Left lung (tissue), 10 donors: ENCODE data around the gene GCFC2. TPM values are rescaled to one million over a fixed set of nuclear protein-coding genes. Genes with fewer than 3 reads are reported as not detected.

Experiments
- ATAC-seq: fragments of 200-7000 bp; cut with Tn5 transposase; one replicate; pipeline ENCODE4 v1.9.1; 2020; ENCODE audit warnings: moderate library complexity
- DNase-seq, 4 donors: peaks; one replicate each; pipeline ENCODE4 v3.0.0-alpha.2; 2013 to 2020
- H3K27ac ChIP-seq, 2 donors: fragments of 200-600 bp; sonication (generic) in 1 of 2; one replicate each; pipeline versions ENCODE4 v1.5.0 to v1.8.0; 2020 to 2021
- H3K27me3 ChIP-seq, 2 donors: fragments of 200-600 bp; sonication (generic) in 1 of 2; one replicate each; pipeline versions ENCODE4 v1.5.0 to v1.8.0; 2020 to 2021
- H3K36me3 ChIP-seq, 2 donors: fragments of 200-600 bp; sonication (generic) in 1 of 2; one replicate each; pipeline versions ENCODE4 v1.5.0 to v1.8.0; 2020 to 2021
- H3K4me1 ChIP-seq, 2 donors: fragments of 200-600 bp; one replicate each; pipeline ENCODE4 v1.8.0; 2021
- H3K4me3 ChIP-seq, 2 donors: fragments of 200-600 bp; sonication (generic) in 1 of 2; one replicate each; pipeline versions ENCODE4 v1.5.0 to v1.8.0; 2020 to 2021; ENCODE audit warnings: mild to moderate bottlenecking in 1 of 2
- H3K9me3 ChIP-seq, 2 donors: fragments of 200-600 bp; sonication (generic) in 1 of 2; one replicate each; pipeline versions ENCODE4 v1.5.0 to v1.8.0; 2020 to 2021
- intact Hi-C, 2 donors: fragments of 100-400 bp; cut with DNase I; formaldehyde crosslinking; loops; one replicate each; pipeline versions ENCODE4 v1.11.2 to v1.14.2; 2022
- polyA plus RNA-seq, 6 donors: library from polyadenylated mRNA; unstranded; fragments of 120-200 nt; gene quantifications; one replicate each; pipeline ENCODE4 v1.2.1, GENCODE V29; 2013; ENCODE audit not compliant: insufficient read length in 6 of 6
- total RNA-seq, 2 donors: library from RNA; stranded (reverse); fragmentation: NEBNext Ultra II Directional; extraction: Animal tissue kit (Norgen Biotek cat#: 25700); gene quantifications; one replicate each; pipeline ENCODE4 v1.2.1, GENCODE V29; 2021
- TF ChIP-seq, protein P1 (sequence below), 2 donors: fragments of 200-600 bp; sonication (generic) in 1 of 2; IDR thresholded peaks; one replicate each; pipeline versions ENCODE4 v1.5.0 to v1.8.0; 2021; ENCODE audit warnings: antibody characterized with exemption in 2 of 2
- donor health status: DM: no; HTN: yes; CAD: no.
- donor health status: DM: no; HTN: no; CAD: no.

The GCFC2 gene
- total and polyA plus RNA-seq, 8 donors: 10.4 to 48.8 (median 45.2) TPM

DNA sequence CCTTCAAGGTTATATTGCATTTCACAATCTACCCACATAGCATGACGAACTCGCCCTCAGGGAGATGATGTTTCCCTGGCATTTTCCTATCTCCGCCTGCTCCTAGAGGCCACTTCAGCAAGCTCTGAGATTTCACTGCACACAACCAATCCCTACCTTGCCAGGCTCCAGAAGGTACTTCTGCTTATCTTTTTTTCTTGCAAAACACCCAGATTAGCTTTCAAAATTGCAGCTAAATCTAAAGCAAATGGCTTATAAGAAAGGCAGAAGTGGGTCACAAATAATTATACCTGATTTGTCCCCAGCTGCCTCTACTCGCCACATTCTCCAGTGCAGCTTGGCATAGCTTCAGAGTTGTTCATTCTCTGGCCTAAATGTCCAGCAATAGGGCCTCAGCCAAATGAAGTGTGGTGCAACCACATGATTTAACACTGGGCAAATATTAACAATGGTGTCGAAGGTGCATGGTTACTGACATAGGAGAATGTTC lies 96.5 kb downstream of the GCFC2 start:
- peaks cover 0 to 16% of the 10 kb centered on the region in 2 donors for H3K27me3 ChIP-seq
- DNase-seq: no peak
- H3K27ac ChIP-seq: no peak overlapping the region
- intact Hi-C loops: loop anchor here in 1 of 2 donors (10.0 kb wide), 1 partner anchor 149 kb away; no protein-coding TSS in a partner anchor
- H3K9me3 ChIP-seq: peaks cover 0 to 3% of the 10 kb centered on the region in 2 donors
- no peak overlapping the region for H3K4me3 ChIP-seq
- ATAC-seq: peak; percentile 82
- H3K36me3 ChIP-seq: no peaks in the 10 kb centered on the region
- TF ChIP-seq, protein P1, sequence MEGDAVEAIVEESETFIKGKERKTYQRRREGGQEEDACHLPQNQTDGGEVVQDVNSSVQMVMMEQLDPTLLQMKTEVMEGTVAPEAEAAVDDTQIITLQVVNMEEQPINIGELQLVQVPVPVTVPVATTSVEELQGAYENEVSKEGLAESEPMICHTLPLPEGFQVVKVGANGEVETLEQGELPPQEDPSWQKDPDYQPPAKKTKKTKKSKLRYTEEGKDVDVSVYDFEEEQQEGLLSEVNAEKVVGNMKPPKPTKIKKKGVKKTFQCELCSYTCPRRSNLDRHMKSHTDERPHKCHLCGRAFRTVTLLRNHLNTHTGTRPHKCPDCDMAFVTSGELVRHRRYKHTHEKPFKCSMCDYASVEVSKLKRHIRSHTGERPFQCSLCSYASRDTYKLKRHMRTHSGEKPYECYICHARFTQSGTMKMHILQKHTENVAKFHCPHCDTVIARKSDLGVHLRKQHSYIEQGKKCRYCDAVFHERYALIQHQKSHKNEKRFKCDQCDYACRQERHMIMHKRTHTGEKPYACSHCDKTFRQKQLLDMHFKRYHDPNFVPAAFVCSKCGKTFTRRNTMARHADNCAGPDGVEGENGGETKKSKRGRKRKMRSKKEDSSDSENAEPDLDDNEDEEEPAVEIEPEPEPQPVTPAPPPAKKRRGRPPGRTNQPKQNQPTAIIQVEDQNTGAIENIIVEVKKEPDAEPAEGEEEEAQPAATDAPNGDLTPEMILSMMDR (IDR thresholded peaks at IDR 0.05): no peak
- H3K4me1 ChIP-seq: no peaks in the 10 kb centered on the region

DNA sequence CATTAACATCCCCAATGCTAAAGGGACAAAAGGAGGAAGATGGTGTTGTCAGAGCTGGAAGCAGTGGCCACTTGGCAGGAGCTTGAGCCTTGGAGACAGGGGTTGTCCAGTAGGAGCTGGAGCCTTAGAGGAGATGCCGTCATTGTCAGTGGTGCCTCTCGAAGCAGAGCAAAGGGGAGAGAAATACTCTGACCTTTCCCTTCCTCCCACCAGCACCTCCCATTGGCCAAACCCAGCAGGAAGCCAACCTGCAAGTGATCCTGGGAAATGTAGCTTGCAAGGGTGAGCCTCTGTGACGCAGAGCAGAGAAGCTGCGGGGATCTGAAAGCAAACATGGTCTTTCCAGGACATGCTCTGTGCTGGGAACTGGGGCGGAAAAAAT lies 97.9 kb downstream of the GCFC2 start:
- ATAC-seq (no peak), DNase-seq (no peak)
- Histone ChIP-seq H3K27ac (no peak overlapping the region), H3K4me3 (no peak overlapping the region), H3K27me3 (peaks cover 0 to 30% of the 10 kb centered on the region in 2 donors), H3K4me1 (no peaks in the 10 kb centered on the region), H3K36me3 (no peaks in the 10 kb centered on the region), H3K9me3 (peaks cover 0 to 3% of the 10 kb centered on the region in 2 donors)
- intact Hi-C loops: loop anchor here in 1 of 2 donors (10.0 kb wide), 1 partner anchor 148 kb away; no protein-coding TSS in a partner anchor
- TF ChIP-seq, protein P1 (IDR thresholded peaks at IDR 0.05): no peak

Other genes starting within 250 kb of the GCFC2 start
- 10 to 100 TPM; 23.2 to 54.7 TPM for gene EVA1A, start 150.0 kb downstream of the GCFC2 start, total RNA-seq
- 10 to 100 TPM; 28.9 to 37.6 (median 34.2) TPM for gene EVA1A, start 150.0 kb downstream of the GCFC2 start, polyA plus RNA-seq
- 10 to 100 TPM; 45.9 to 48.3 TPM for gene MRPL19, start 64.1 kb downstream of the GCFC2 start, total RNA-seq
- gene MRPL19, start 64.1 kb downstream of the GCFC2 start, polyA plus RNA-seq: 10 to 100 TPM; 48.6 to 57.6 (median 53.2) TPM